ENCODE measurements around the gene UNC13D.

GRCh38 chr17:75876190-75876937 lies 32.2 kb upstream of the UNC13D start:
- peak; percentile 53 for TF ChIP-seq POLR2A (IDR thresholded peaks at IDR 0.05; ENCODE audit: borderline replicate concordance, extremely low read depth, insufficient read depth, insufficient read length)
- TF ChIP-seq CTCF (IDR thresholded peaks at IDR 0.05 in 2 of 3, conservative IDR thresholded peaks at IDR 0.05 in 1 of 3; ENCODE audit: borderline replicate concordance in 1 of 3, insufficient read depth in 1 of 3, low read depth in 2 of 3, low read length in 2 of 3), result peak in 2 of 3 experiments; percentile 34 to 36; a peak in 4 of 6 replicates
- peak; percentile 68 for TF ChIP-seq POLR2AphosphoS5 (IDR thresholded peaks at IDR 0.05; ENCODE audit: low read depth, low read length)
- no peak for TF ChIP-seq SIN3A (IDR thresholded peaks at IDR 0.05; ENCODE audit: low read depth)
- peak; percentile 62 for TF ChIP-seq YY1 (IDR thresholded peaks at IDR 0.05; ENCODE audit: extremely low read depth, insufficient replicate concordance, low read depth, low read length)
- no peak for TF ChIP-seq ATF3 (IDR thresholded peaks at IDR 0.05)
- no peak for TF ChIP-seq EGR1 (IDR thresholded peaks at IDR 0.05; ENCODE audit: low read depth)
- TF ChIP-seq EZH2 (IDR thresholded peaks at IDR 0.05), result no peak
- peak; percentile 69 for TF ChIP-seq TCF7L2 (IDR thresholded peaks at IDR 0.05; ENCODE audit: borderline replicate concordance, extremely low read depth, insufficient read depth, insufficient read length)
- TF ChIP-seq EZH2phosphoT487 (IDR thresholded peaks at IDR 0.05; ENCODE audit: borderline replicate concordance), result no peak
- no peak for TF ChIP-seq RAD21 (IDR thresholded peaks at IDR 0.05; ENCODE audit: low read depth)
